Erythroblast (primary cell): ENCODE data around the gene APLNR.

Experiments used
- GATA1 ChIP-seq: IDR thresholded peaks from 2 replicates; pipeline ENCODE4 v1.6.1; 2011; ENCODE audit warnings: low read depth, mild to moderate bottlenecking, control low read depth, low read length, moderate library complexity
- POLR2A ChIP-seq: IDR thresholded peaks from 2 replicates; pipeline ENCODE4 v1.6.1; 2011; ENCODE audit warnings: mild to moderate bottlenecking, low read length

DNA sequence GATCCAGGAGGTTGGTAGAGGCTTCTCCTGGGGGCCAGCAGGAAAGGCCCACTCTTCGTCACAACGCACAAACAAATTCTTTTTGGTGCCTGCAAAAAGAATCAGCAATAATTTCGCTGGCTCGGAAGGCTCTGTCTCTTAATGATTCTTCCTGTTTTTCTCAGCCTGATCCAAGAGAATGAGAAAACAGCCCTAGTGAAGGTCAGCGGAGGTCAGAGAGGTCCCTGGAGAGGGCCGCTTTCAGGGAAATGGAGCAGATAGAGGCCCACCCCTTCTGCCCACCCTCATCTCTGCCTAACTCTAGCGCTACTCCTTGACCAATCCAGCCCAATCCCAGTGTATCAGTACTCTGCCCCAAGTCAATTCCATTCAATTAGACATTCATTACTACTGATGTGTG lies 36.1 kb downstream of the APLNR start:
- TF ChIP-seq POLR2A (no peak), GATA1 (no peak)
